Fibroblast of mammary gland (primary cell): Measurements from ENCODE around the gene RFNG.

ENCODE experiments used
- DNase-seq: peaks from one replicate; pipeline ENCODE4 v3.0.0-alpha.2; 2010; ENCODE audit warnings: low read depth
- H3K4me3 ChIP-seq: 2 replicates; pipeline ENCODE4 v1.5.1; 2011; ENCODE audit warnings: low read depth, mild to moderate bottlenecking, low read length, moderate library complexity; ENCODE audit not compliant: control insufficient read depth
- CTCF ChIP-seq: conservative IDR thresholded peaks from 2 replicates; pipeline ENCODE4 v1.5.1; 2011; ENCODE audit warnings: low read depth, low read length, inconsistent platforms; ENCODE audit not compliant: control insufficient read depth, insufficient read depth

The RFNG gene

GRCh38 chr17:82092628-82092994 is 41.0 kb upstream of the RFNG start:
- TF ChIP-seq CTCF = no peak
- H3K4me3 ChIP-seq = no peak overlapping the region
- DNase-seq = no peak

DNA sequence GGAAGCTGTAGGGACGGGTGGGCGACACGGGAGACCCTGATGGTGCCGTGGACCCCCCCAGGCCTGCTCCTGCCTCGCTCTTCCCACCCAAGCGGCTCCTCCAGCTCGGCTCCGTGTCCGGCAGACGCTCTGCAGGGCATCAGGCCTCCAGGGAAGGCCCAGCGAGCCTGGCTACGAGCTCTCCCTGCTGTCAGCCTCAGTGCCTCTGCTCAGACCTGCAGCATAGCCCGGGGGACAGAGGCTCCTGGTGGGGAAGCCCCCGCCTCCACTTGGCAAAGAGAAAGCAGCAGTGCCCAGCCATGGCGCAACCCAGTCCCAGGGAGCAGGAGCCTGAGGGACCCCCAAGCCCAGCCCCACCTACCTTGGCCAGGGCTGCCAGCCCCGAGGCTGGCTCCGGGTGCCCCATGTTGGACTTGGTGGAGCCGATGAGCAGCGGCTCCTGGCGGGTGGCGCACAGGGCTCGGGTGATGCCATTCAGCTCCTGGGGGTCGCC is 40.5 kb upstream of the RFNG start:
- no peak for DNase-seq
- no peak overlapping the region for H3K4me3 ChIP-seq
- no peak for TF ChIP-seq CTCF

DNA sequence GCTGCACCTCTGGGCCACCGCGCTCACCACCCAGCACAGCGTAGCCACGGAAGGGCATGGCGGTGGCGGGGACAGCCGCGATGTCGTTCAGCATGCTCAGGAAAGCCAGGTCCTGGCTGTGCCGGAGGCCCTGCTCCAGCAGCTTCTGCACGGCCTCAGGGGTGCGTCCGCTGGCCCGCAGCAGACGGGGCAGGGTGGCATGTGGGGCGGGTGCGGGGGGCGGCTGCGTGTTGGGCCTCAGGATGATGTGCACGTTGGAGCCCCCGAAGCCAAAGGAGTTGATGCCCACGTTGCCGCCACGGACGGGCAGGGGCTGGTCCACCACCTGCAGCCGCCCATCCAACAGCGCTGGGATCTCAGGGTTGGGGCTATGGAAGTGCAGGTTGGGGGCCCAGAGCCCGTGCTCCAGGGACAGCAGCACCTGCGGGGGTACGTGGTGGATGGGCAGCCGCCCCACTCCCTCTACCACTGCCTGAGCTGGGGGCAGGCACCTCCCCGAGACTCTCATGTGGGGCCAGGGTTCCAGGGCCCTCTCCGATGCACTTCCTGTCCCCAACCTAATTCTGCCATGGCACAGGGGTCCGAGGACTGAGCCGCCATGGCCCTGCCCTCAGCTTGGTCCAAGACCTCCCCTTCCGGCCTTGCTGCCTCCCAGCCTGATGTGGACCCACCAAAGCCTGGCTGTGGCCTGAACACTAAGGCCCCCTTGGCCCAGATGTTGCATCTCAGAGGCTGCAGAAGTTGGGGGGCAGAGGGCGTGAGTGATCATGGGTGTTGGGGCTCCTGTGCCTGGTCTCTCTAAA is 39.9 kb upstream of the RFNG start:
- DNase-seq = no peak
- TF ChIP-seq CTCF = no peak
- H3K4me3 ChIP-seq = no peak overlapping the region

DNA sequence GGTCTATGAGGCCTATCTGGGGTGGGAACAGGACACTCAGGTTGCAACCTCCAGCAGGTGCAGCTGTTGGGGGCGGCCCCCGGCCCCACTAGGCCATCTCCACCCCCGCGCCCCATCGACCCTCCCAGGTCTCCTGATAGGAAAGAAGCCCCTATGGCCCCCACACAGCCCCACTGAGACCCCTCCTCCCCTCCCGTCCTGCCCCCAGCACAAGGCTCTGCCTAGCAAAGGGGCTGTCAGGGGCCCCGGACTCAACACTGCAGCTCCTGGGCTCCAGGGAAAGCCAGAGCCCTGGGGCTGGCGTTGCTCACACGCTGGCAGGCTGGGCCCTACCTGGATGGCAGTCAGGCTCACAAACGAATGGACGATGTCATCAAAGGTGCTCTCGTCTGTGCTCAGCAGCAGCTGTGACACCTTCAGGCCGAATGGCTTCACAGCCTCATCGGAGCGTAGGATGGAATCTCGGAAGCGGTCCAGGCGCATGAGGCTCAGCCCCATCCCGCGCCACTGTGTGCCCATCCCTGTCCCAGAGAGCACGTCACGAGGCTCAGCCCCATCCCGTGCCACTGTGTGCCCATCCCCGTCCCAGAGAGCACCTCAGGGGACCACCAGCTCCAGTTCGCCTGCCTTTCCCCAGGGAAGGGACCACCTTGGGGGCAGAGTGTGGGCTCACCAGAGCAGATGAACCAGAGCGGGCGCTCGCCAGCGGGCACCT is 39.1 kb upstream of the RFNG start:
- no peak for DNase-seq
- TF ChIP-seq CTCF = no peak
- H3K4me3 ChIP-seq = no peak overlapping the region

DNA sequence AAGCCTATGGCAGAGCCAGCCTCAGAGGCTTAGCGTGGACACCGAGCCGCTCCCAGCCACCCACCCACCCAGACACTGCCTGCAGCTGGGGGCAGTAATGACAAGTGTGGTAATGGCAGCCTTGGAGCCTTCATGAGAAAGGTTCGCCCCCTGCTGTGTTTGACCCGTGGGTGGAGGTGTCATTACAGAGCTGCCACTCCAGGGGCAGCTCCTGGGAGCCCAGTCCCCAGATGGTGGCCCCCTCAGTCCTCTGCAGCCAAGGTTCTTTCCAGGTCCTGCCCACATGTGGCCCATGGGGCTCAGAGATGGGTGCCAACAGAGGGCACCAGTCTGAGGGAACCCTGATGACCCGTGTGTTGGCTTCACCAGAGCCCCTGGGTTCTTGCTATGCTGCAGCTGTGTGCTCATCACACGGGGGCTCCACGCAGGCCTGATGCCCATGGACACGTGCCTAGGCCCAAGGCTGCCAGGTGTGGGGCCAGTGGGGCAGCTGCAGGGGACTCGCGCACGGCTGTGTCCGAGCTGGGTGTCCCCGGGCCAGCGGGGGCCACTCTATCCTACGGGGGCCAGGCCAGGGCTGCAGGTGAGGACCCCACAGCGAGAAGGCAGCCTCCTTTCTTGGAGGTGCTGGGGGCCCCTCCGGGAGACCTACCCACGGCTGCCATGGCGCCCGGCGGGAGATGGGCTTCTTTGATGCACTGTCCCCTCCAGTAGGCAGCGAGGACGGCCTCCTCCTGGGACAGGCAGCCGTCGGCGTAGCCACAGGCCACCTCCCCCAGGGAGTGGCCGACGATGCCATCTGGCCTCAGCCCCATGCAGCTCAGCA is 38.3 kb upstream of the RFNG start:
- TF ChIP-seq CTCF = no peak
- no peak for DNase-seq
- H3K4me3 ChIP-seq = no peak overlapping the region

- DNase-seq = no peak
- H3K4me3 ChIP-seq = no peak overlapping the region
- no peak for TF ChIP-seq CTCF
These were observed 37.5 kb upstream of the RFNG start for GRCh38 chr17:82088838-82089722.
